Neural progenitor cell (in vitro differentiated cells): ENCODE measurements around the gene ARHGAP33.

Experiments
- EZH2 ChIP-seq: fragments of 200-600 bp; sonication (generic); IDR thresholded peaks from 2 replicates; pipeline ENCODE4 v1.6.1; 2017; ENCODE audit warnings: antibody characterized with exemption, mild to moderate bottlenecking, moderate library complexity
- EZH2phosphoT487 ChIP-seq: fragments of 200-600 bp; sonication (generic); IDR thresholded peaks from 2 replicates; pipeline ENCODE4 v1.6.1; 2017; ENCODE audit warnings: antibody characterized with exemption
- TF ChIP-seq, protein P1 (sequence below): fragments of 200-600 bp; sonication (generic); IDR thresholded peaks from 2 replicates; pipeline ENCODE4 v1.5.1; 2017; ENCODE audit warnings: antibody characterized with exemption, mild to moderate bottlenecking

DNA sequence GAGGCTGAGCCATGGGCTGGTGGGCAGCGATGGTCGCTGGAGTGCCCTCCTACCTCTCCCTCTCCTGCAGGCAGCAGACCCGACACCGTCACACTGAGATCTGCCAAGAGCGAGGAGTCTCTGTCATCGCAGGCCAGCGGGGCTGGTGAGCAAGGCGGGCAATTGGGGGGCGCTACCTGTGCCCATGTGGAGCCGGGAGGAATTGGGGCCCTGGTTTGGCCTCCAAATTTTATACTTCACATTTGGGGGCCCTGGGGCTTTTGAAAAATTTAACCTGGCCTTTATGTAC, 9.9 kb downstream of the ARHGAP33 start:
- TF ChIP-seq, protein P1, sequence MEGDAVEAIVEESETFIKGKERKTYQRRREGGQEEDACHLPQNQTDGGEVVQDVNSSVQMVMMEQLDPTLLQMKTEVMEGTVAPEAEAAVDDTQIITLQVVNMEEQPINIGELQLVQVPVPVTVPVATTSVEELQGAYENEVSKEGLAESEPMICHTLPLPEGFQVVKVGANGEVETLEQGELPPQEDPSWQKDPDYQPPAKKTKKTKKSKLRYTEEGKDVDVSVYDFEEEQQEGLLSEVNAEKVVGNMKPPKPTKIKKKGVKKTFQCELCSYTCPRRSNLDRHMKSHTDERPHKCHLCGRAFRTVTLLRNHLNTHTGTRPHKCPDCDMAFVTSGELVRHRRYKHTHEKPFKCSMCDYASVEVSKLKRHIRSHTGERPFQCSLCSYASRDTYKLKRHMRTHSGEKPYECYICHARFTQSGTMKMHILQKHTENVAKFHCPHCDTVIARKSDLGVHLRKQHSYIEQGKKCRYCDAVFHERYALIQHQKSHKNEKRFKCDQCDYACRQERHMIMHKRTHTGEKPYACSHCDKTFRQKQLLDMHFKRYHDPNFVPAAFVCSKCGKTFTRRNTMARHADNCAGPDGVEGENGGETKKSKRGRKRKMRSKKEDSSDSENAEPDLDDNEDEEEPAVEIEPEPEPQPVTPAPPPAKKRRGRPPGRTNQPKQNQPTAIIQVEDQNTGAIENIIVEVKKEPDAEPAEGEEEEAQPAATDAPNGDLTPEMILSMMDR = no peak
- TF ChIP-seq EZH2 (no peak), EZH2phosphoT487 (no peak)
